HL-60/S4 treated with retinoic acid at 250 ng/mL for 4 days and 3 days (cell line): Measurements from ENCODE around the gene HERC2.

ENCODE experiments used
- in situ Hi-C: fragments of 300-500 bp; cut with MboI; formaldehyde crosslinking; loops from 2 replicates; pipeline ENCODE4 v1.7.0; 2022; ENCODE audit warnings: low sequenced_read_pairs

HERC2 gene

GRCh38 chr15:28075573-28075972 lies 246.4 kb downstream of the HERC2 start:
- in situ Hi-C loops, result no loop called here

GRCh38 chr15:28068930-28069329 lies 253.0 kb downstream of the HERC2 start:
- in situ Hi-C loops, result no loop called here

DNA sequence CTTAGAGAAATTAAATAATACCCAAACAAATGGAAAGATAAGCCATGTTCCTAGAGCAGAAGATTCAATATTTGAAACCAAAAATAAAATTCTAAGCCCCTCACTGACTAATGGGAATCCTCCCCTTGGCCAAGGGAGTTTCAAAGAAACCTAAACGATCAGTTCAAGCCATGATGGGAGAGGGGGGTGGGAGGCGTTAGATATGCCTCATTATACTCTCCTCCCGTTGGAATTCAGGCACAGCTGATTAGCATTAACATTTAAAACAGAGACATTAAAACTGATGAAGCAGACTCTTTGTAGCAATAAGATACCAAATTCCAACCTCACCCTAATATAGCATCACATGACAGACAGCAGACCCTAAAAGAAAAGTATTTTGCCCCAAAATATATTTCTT lies 255.7 kb downstream of the HERC2 start:
- in situ Hi-C loops, result no loop called here
